CD4-positive, alpha-beta T cell treated with Interleukin-17A for 1 hour (primary cell): ENCODE data around the gene CCDC188.

ENCODE experiments used
- DNase-seq: peaks from one replicate; pipeline ENCODE4 v3.0.0-alpha.2; 2020

CCDC188 gene

GRCh38 chr22:20116376-20116950, 34.4 kb downstream of the CCDC188 start:
- DNase-seq: no peak

GRCh38 chr22:20115691-20116375, 35.0 kb downstream of the CCDC188 start, which contains the start of gene RANBP1:
Gene RANBP1, plus strand, starts transcription at chr22:20116104. Its CDS starts 81 bp downstream, at chr22:20116185.
- DNase-seq: no peak

- no peak for DNase-seq
Measured at GRCh38 chr22:20114506-20115475, 36.1 kb downstream of the CCDC188 start.

GRCh38 chr22:20113551-20114310, 37.1 kb downstream of the CCDC188 start:
- no peak for DNase-seq

- DNase-seq: no peak
Measured at GRCh38 chr22:20112623-20113511, 38.0 kb downstream of the CCDC188 start.

- no peak for DNase-seq
Measured at GRCh38 chr22:20111689-20112622, 38.9 kb downstream of the CCDC188 start.

GRCh38 chr22:20111045-20111688, 39.7 kb downstream of the CCDC188 start:
- DNase-seq: peak; percentile 47

GRCh38 chr22:20110359-20110985, 40.4 kb downstream of the CCDC188 start:
- DNase-seq: no peak

- DNase-seq: no peak
Measured at GRCh38 chr22:20109411-20110358, 41.2 kb downstream of the CCDC188 start.

- DNase-seq: no peak
Measured at GRCh38 chr22:20108757-20109230, 42.1 kb downstream of the CCDC188 start.

- no peak for DNase-seq
Measured at GRCh38 chr22:20107951-20108756, 42.7 kb downstream of the CCDC188 start.

- no peak for DNase-seq
Measured at GRCh38 chr22:20107471-20107901, 43.4 kb downstream of the CCDC188 start.

- no peak for DNase-seq
Measured at GRCh38 chr22:20106849-20107237, 44.0 kb downstream of the CCDC188 start.

- no peak for DNase-seq
Measured at GRCh38 chr22:20106205-20106848, 44.5 kb downstream of the CCDC188 start.

GRCh38 chr22:20105456-20106204, 45.2 kb downstream of the CCDC188 start:
- DNase-seq: no peak
